Fibroblast of lung (primary cell): ENCODE data around the gene TNRC6A.

Source experiments
- CTCF ChIP-seq, 2 donors: IDR thresholded peaks in 1 of 2; conservative IDR thresholded peaks in 1 of 2; 1 replicate in 1 of 2; 2 replicates in 1 of 2; pipeline ENCODE4 v1.5.1; 2011 to 2012; ENCODE audit warnings: low read length in 2 of 2, control low read depth in 1 of 2, inconsistent platforms in 1 of 2, low read depth in 1 of 2, mild to moderate bottlenecking in 1 of 2
- EZH2 ChIP-seq: IDR thresholded peaks from 2 replicates; pipeline ENCODE4 v1.5.1; 2012; ENCODE audit warnings: low read length, control low read depth, mild to moderate bottlenecking; ENCODE audit errors: missing control alignments

- TF ChIP-seq CTCF (conservative IDR thresholded peaks at IDR 0.05 in 1 of 2, IDR thresholded peaks at IDR 0.05 in 1 of 2; ENCODE audit: low read depth in 1 of 2, low read length in 2 of 2) = no peak
- TF ChIP-seq EZH2 = no peak
Observed at GRCh38 chr16:24816688-24817087, 87.2 kb downstream of the TNRC6A start.
